GM23338 (cell line): ENCODE results near the gene RNASET2. TPM values are rescaled to one million over a fixed set of nuclear protein-coding genes. Genes with fewer than 3 reads are reported as not detected.

Source experiments
- ATAC-seq: fragments of 200-7000 bp; cut with Tn5 transposase; 3 replicates; pipeline ENCODE4 v1.9.1; 2020
- DNase-seq: peaks from one replicate; pipeline ENCODE4 v3.0.0-alpha.2; 2015; ENCODE audit warnings: low spot score
- H2AFZ ChIP-seq: fragments of 200-600 bp; sonication (generic); 2 replicates; pipeline ENCODE4 v1.8.0; 2016; ENCODE audit warnings: antibody characterized with exemption, mild to moderate bottlenecking, moderate library complexity
- H3F3A ChIP-seq: fragments of 200-600 bp; sonication (generic); replicated peaks from 2 replicates; pipeline ENCODE4 v1.8.0; 2017; ENCODE audit warnings: antibody characterized with exemption, mixed run types, low read depth
- H3K27ac ChIP-seq: fragments of 200-600 bp; sonication (generic); 2 replicates; pipeline ENCODE4 v1.6.1; 2016; ENCODE audit warnings: low read depth
- H3K27me3 ChIP-seq: fragments of 200-600 bp; sonication (generic); 2 replicates; pipeline ENCODE4 v1.8.0; 2016; ENCODE audit warnings: mild to moderate bottlenecking, mixed run types, moderate library complexity; ENCODE audit not compliant: insufficient read depth
- H3K36me3 ChIP-seq: fragments of 200-600 bp; sonication (generic); 2 replicates; pipeline ENCODE4 v1.8.0; 2016; ENCODE audit warnings: mild to moderate bottlenecking; ENCODE audit not compliant: insufficient read depth
- H3K4me1 ChIP-seq: fragments of 200-600 bp; sonication (generic); 2 replicates; pipeline ENCODE4 v1.8.0; 2016; ENCODE audit warnings: mild to moderate bottlenecking, moderate library complexity; ENCODE audit not compliant: insufficient read depth
- H3K4me2 ChIP-seq: fragments of 200-600 bp; sonication (generic); 2 replicates; pipeline ENCODE4 v1.7.1; 2017; ENCODE audit warnings: mixed run types
- H3K4me3 ChIP-seq: fragments of 200-600 bp; sonication (generic); 2 replicates; pipeline ENCODE4 v1.6.1; 2016; ENCODE audit warnings: mixed run types
- H3K79me2 ChIP-seq: fragments of 200-600 bp; sonication (generic); replicated peaks from 2 replicates; pipeline ENCODE4 v1.8.0; 2017; ENCODE audit warnings: mild to moderate bottlenecking; ENCODE audit not compliant: insufficient read depth
- H3K9me2 ChIP-seq: fragments of 200-600 bp; sonication (generic); 2 replicates; pipeline ENCODE4 v1.8.0; 2017; ENCODE audit not compliant: insufficient read depth
- H4K20me1 ChIP-seq: fragments of 200-600 bp; sonication (generic); replicated peaks from 2 replicates; pipeline ENCODE4 v1.8.0; 2017; ENCODE audit warnings: mild to moderate bottlenecking; ENCODE audit not compliant: insufficient read depth
- H3K27ac Mint-ChIP-seq: 2 replicates; pipeline ENCODE4 v1.8.0; 2020; ENCODE audit warnings: inconsistent platforms, mild to moderate bottlenecking, moderate library complexity, mixed read lengths
- H3K27me3 Mint-ChIP-seq: 3 replicates; pipeline ENCODE4 v1.8.0; 2022; ENCODE audit warnings: low read depth, mild to moderate bottlenecking, moderate library complexity, mixed read lengths, inconsistent platforms; ENCODE audit not compliant: insufficient read depth, poor library complexity
- H3K36me3 Mint-ChIP-seq: 3 replicates; pipeline ENCODE4 v1.8.0; 2021; ENCODE audit warnings: low read depth, mild to moderate bottlenecking, inconsistent platforms, moderate library complexity, mixed read lengths
- H3K4me1 Mint-ChIP-seq: 3 replicates; pipeline ENCODE4 v1.8.0; 2020; ENCODE audit warnings: mild to moderate bottlenecking, inconsistent platforms, mixed read lengths
- H3K4me3 Mint-ChIP-seq: 3 replicates; pipeline ENCODE4 v1.8.0; 2021; ENCODE audit warnings: moderate library complexity, mild to moderate bottlenecking, inconsistent platforms, mixed read lengths
- H3K9me3 Mint-ChIP-seq: 3 replicates; pipeline ENCODE4 v1.8.0; 2020; ENCODE audit warnings: moderate library complexity, mild to moderate bottlenecking, inconsistent platforms, mixed read lengths
- EZH2 ChIP-seq: fragments of 200-600 bp; sonication (generic); IDR thresholded peaks from one replicate; pipeline ENCODE4 v1.8.0; 2017; ENCODE audit warnings: antibody characterized with exemption, mild to moderate bottlenecking, low read depth; ENCODE audit not compliant: unreplicated experiment
- EZH2phosphoT487 ChIP-seq: fragments of 200-600 bp; sonication (generic); IDR thresholded peaks from one replicate; pipeline ENCODE4 v1.8.1; 2018; ENCODE audit warnings: antibody characterized with exemption; ENCODE audit not compliant: unreplicated experiment
- JUNB ChIP-seq: IDR thresholded peaks from one replicate; pipeline ENCODE4 v1.6.1; 2016; ENCODE audit warnings: antibody characterized with exemption; ENCODE audit not compliant: unreplicated experiment
- POLR2AphosphoS5 ChIP-seq: IDR thresholded peaks from 2 replicates; pipeline ENCODE4 v1.6.1; 2016; ENCODE audit warnings: antibody characterized with exemption, low read depth
- STAT1 ChIP-seq: IDR thresholded peaks from one replicate; pipeline ENCODE4 v1.6.1; 2016; ENCODE audit warnings: antibody characterized with exemption; ENCODE audit not compliant: unreplicated experiment
- ZNF331 ChIP-seq: fragments of 250-450 bp; sonication (Bioruptor Pico); IDR thresholded peaks from 2 replicates; pipeline ENCODE4 v1.5.0; 2020; ENCODE audit warnings: low read depth, mild to moderate bottlenecking, moderate library complexity
- polyA plus RNA-seq: library from polyadenylated mRNA; unstranded; fragments of >200 nt; fragmentation: Nextera tagmentation; extraction: Ambion mirVana; gene quantifications from 2 replicates; pipeline ENCODE4 v1.2.1, GENCODE V29; 2016
- total RNA-seq: library from RNA; depleted of rRNA; stranded (reverse); fragments of >200 nt; shearing (Covaris generic); gene quantifications from 2 replicates; pipeline ENCODE4 v1.2.3, GENCODE V29; 2014
- TF ChIP-seq, protein P1 (sequence below): IDR thresholded peaks from 2 replicates; pipeline ENCODE4 v1.6.1; 2016; ENCODE audit warnings: antibody characterized with exemption
- TF ChIP-seq, protein P2 (sequence below): IDR thresholded peaks from one replicate; pipeline ENCODE4 v1.6.1; 2018; ENCODE audit warnings: antibody characterized with exemption; ENCODE audit not compliant: unreplicated experiment

RNASET2 gene
- total and polyA plus RNA-seq, 2 experiments from 2014 or later: 40.5 to 62.8 TPM

DNA sequence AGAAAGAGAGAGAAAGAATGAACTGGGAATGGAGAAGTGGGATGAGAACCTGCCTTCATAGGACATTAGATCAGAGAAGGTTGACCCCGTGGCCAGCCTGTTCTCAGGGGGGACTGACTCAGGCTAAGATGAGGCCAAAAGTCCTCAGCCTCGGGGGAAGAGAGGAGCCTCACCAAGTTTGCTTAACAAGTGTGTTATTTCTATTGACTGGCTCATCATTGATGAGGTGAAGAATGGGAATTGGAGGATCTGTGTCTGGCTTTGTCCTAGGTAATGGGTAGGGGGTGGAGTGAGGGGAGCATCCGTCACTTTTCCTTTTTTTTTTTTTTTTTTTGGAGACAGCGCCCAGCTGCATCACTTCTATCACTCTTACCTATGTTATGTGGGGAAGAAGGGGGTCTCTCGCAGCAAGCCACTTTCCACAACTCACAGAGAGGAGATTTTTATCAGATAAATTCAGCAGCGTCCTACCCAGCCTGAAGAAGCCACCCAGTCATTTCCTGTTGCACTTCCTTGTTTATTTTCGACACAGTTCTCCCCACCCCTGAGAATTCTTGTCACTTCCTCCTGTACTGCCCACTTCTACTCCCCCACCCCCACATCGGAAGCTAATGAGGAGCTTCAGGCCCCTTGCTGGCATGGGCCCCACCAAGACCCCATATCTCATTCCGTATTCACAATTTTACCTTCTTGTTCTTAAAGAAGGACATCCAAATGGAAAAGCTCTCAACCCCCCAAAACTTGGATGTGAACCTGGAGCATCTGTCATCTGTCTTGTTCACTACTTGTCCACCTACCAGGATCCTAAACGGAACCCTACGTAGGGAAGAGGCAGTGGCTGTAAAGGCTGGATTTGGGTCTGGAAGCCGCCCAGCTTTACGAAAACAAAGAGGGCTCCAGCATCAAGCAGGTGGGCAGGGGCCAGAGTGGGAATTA is 2.8 kb upstream of the RNASET2 start:
- no peak overlapping the region for H3K4me2 ChIP-seq
- peaks cover 16% of the 10 kb centered on the region for H3K9me3 Mint-ChIP-seq
- TF ChIP-seq STAT1: no peak
- no peak for TF ChIP-seq EZH2
- TF ChIP-seq, protein P1, sequence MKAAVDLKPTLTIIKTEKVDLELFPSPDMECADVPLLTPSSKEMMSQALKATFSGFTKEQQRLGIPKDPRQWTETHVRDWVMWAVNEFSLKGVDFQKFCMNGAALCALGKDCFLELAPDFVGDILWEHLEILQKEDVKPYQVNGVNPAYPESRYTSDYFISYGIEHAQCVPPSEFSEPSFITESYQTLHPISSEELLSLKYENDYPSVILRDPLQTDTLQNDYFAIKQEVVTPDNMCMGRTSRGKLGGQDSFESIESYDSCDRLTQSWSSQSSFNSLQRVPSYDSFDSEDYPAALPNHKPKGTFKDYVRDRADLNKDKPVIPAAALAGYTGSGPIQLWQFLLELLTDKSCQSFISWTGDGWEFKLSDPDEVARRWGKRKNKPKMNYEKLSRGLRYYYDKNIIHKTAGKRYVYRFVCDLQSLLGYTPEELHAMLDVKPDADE: no peak
- no peak for TF ChIP-seq EZH2phosphoT487
- ATAC-seq (no peak), DNase-seq (no peak)
- H3F3A ChIP-seq: no peaks in the 10 kb centered on the region
- no peaks in the 10 kb centered on the region for H3K36me3 ChIP-seq
- no peak overlapping the region for H2AFZ ChIP-seq
- H3K27me3 Mint-ChIP-seq: peaks cover 11% of the 10 kb centered on the region
- H3K4me1 ChIP-seq: peaks cover 12% of the 10 kb centered on the region
- H3K4me3 Mint-ChIP-seq: no peak overlapping the region
- no peaks in the 10 kb centered on the region; the same call in 1 of the 2 replicates for H4K20me1 ChIP-seq
- H3K4me1 Mint-ChIP-seq: peaks cover 27% of the 10 kb centered on the region
- peaks cover 4% of the 10 kb centered on the region; the same call in 1 of the 2 replicates for H3K27me3 ChIP-seq
- H3K27ac ChIP-seq: no peak overlapping the region
- H3K79me2 ChIP-seq: peaks cover 6% of the 10 kb centered on the region; the same call in 1 of the 2 replicates
- H3K4me3 ChIP-seq: no peak overlapping the region
- H3K9me2 ChIP-seq: no peaks in the 10 kb centered on the region
- no peak overlapping the region for H3K27ac Mint-ChIP-seq
- H3K36me3 Mint-ChIP-seq: peaks cover 16% of the 10 kb centered on the region

DNA sequence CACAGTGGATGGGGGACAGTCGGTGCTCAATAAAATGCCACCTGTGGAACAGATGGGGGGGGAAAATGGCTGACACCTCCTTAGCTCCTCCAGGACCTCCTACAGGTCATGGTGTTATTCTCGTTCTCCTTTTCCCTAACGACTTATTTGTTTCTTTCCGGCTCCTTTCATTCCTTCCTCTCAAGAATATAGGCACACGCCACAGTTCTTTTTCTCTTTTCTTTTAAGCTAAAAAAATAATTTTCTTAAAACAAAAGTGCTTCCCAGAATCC is 1.4 kb upstream of the RNASET2 start:
- Mint-ChIP-seq H3K4me3 (peak overlapping the region; percentile 77), H3K36me3 (peaks cover 8% of the 10 kb centered on the region), H3K9me3 (peaks cover 5% of the 10 kb centered on the region), H3K27me3 (peaks cover 11% of the 10 kb centered on the region), H3K4me1 (peaks cover 27% of the 10 kb centered on the region), H3K27ac (no peak overlapping the region)
- Histone ChIP-seq H3K4me2 (peak overlapping the region; percentile 94), H3K9me2 (no peaks in the 10 kb centered on the region), H3K4me3 (peak overlapping the region; percentile 89), H2AFZ (no peak overlapping the region; the same call in 1 of the 2 replicates), H3K27ac (no peak overlapping the region), H3K4me1 (peaks cover 12% of the 10 kb centered on the region), H3K79me2 (peaks cover 6% of the 10 kb centered on the region; the same call in 1 of the 2 replicates), H3K36me3 (no peaks in the 10 kb centered on the region), H3K27me3 (peaks cover 4% of the 10 kb centered on the region; the same call in 1 of the 2 replicates), H4K20me1 (no peaks in the 10 kb centered on the region; the same call in 1 of the 2 replicates), H3F3A (no peaks in the 10 kb centered on the region)
- TF ChIP-seq EZH2phosphoT487: no peak
- no peak for TF ChIP-seq ZNF331
- TF ChIP-seq, protein P2, sequence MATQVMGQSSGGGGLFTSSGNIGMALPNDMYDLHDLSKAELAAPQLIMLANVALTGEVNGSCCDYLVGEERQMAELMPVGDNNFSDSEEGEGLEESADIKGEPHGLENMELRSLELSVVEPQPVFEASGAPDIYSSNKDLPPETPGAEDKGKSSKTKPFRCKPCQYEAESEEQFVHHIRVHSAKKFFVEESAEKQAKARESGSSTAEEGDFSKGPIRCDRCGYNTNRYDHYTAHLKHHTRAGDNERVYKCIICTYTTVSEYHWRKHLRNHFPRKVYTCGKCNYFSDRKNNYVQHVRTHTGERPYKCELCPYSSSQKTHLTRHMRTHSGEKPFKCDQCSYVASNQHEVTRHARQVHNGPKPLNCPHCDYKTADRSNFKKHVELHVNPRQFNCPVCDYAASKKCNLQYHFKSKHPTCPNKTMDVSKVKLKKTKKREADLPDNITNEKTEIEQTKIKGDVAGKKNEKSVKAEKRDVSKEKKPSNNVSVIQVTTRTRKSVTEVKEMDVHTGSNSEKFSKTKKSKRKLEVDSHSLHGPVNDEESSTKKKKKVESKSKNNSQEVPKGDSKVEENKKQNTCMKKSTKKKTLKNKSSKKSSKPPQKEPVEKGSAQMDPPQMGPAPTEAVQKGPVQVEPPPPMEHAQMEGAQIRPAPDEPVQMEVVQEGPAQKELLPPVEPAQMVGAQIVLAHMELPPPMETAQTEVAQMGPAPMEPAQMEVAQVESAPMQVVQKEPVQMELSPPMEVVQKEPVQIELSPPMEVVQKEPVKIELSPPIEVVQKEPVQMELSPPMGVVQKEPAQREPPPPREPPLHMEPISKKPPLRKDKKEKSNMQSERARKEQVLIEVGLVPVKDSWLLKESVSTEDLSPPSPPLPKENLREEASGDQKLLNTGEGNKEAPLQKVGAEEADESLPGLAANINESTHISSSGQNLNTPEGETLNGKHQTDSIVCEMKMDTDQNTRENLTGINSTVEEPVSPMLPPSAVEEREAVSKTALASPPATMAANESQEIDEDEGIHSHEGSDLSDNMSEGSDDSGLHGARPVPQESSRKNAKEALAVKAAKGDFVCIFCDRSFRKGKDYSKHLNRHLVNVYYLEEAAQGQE: no peak
- no peak for TF ChIP-seq POLR2AphosphoS5
- TF ChIP-seq JUNB: no peak
- TF ChIP-seq, protein P1: no peak
- DNase-seq: peak; percentile 25
- ATAC-seq: no peak
